Measurements from ENCODE around the gene DHX32. TPM values are rescaled to one million over a fixed set of nuclear protein-coding genes. Genes with fewer than 3 reads are reported as not detected.
"Not testable (repeated sequence)": the region's sequence is repeated elsewhere in the genome, so short reads cannot be mapped to it uniquely, and the experiment has no call there.

Gene DHX32
- total RNA-seq (2012; rRNA removed), result 29.2 and 29.5 TPM in 2 replicates

DNA sequence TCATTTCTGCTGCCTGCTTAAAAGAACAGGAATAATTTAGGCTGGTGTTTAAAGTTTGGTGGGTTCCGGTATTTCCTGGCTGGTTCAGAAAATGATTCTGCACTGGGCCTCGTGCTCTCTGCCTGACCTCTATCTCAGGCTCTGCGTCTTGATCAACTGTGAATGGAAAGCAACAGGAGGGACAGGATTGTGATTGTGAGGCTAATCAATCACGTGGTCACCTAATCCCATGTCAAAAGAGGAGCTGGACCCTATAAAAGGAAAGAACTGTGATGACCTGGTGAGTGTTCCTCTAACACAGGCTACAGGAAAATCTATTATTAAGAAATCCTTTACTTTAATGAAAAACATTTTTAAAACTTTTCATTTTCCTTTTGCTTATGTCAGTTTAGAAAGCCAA, at the start of gene DHX32:
Gene DHX32, minus strand, starts transcription at position 101 of the 400 bp plus-strand sequence. CDS start 468 bp downstream, outside the sequence.
- peaks cover 13% of the 10 kb centered on the region for H3K4me1 ChIP-seq (ENCODE audit: control insufficient read depth, insufficient read depth, low read length)
- H3K9me3 ChIP-seq (replicated peaks; ENCODE audit: low read length), result peaks cover under 1% of the 10 kb centered on the region
- no peak within 1 kb of the TSS for H3K4me2 ChIP-seq (ENCODE audit: low read length)
- H3K36me3 ChIP-seq (ENCODE audit: insufficient read depth, low read length), result peaks cover 12% of the 10 kb centered on the region
- no peak within 1 kb of the TSS for H3K9ac ChIP-seq (ENCODE audit: low read depth, low read length)
- H3K27me3 ChIP-seq (ENCODE audit: control insufficient read depth, insufficient read depth, low read length), result no peaks in the 10 kb centered on the region
- no peak within 1 kb of the TSS for H3K4me3 ChIP-seq (ENCODE audit: low read length)

- Histone ChIP-seq H3K27me3 (ENCODE audit: control insufficient read depth, insufficient read depth, low read length) (no peaks in the 10 kb centered on the region), H3K4me1 (ENCODE audit: control insufficient read depth, insufficient read depth, low read length) (no peaks in the 10 kb centered on the region), H3K4me3 (ENCODE audit: low read length) (no peak overlapping the region), H3K9ac (ENCODE audit: low read depth, low read length) (no peak overlapping the region), H3K36me3 (ENCODE audit: insufficient read depth, low read length) (no peaks in the 10 kb centered on the region), H3K9me3 (replicated peaks; ENCODE audit: low read length) (no peaks in the 10 kb centered on the region), H3K4me2 (ENCODE audit: low read length) (no peak overlapping the region)
These were observed 48.5 kb upstream of the DHX32 start for GRCh38 chr10:125929618-125930017.

DNA sequence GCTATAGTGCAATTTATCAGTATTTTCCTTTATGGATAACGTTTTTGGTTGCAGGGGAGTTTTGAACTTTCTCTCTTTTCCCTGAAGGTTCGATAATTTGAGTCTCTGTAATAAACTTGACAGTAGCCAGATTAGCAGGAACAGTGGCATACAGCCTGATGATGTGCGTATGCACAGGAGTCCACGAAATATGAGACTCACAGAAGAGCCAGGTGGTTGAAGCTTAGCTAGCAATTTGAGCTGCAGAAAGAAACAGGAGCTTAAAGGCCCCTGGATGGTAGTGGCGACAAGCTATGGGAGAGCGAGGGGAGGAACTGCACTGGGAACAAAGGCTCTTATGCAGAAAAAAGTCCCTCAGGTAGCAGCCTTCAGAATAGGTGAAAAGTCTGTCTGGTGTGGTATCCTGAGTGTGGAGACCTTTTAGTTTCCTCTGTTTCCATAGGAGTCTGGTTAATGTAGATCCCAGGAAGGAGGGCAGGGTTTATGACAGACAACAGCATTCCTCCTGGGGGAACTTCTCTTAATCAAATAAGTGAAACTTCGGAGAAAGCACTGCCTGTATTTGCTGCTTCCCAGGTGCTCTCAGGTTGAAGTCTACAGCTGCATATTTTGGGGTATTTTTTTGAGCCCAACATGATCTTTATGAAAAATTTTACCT, 48.0 kb upstream of the DHX32 start:
- Histone ChIP-seq H3K36me3 (ENCODE audit: insufficient read depth, low read length) (no peaks in the 10 kb centered on the region), H3K4me3 (ENCODE audit: low read length) (no peak overlapping the region), H3K9me3 (replicated peaks; ENCODE audit: low read length) (no peaks in the 10 kb centered on the region), H3K9ac (ENCODE audit: low read depth, low read length) (no peak overlapping the region), H3K4me1 (ENCODE audit: control insufficient read depth, insufficient read depth, low read length) (no peaks in the 10 kb centered on the region), H3K4me2 (ENCODE audit: low read length) (no peak overlapping the region), H3K27me3 (ENCODE audit: control insufficient read depth, insufficient read depth, low read length) (no peaks in the 10 kb centered on the region)

GRCh38 chr10:125927265-125927664, 46.2 kb upstream of the DHX32 start:
- H3K4me1 ChIP-seq (ENCODE audit: control insufficient read depth, insufficient read depth, low read length); H3K4me2 ChIP-seq (ENCODE audit: low read length); H3K27me3 ChIP-seq (ENCODE audit: control insufficient read depth, insufficient read depth, low read length); H3K36me3 ChIP-seq (ENCODE audit: insufficient read depth, low read length); H3K9me3 ChIP-seq (replicated peaks; ENCODE audit: low read length); H3K4me3 ChIP-seq (ENCODE audit: low read length); H3K9ac ChIP-seq (ENCODE audit: low read depth, low read length): not testable (repeated sequence)

DNA sequence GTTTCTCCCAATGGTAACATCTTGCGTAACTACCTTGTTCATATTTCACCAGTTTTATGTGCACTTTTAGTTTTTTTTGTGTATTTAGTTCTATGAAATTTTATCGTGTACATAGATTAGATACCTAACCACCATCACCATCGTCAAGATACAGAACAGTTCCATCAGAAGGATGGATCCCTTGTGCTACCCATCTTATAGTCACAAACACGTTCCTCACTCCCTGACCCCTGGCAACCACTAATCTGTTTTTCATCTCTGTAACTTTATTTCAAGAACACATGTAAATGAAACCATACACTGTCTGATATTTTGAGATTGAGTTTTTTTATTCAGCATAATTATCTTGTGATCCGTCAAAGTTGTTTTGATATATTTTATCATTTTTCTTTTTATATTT, 45.2 kb upstream of the DHX32 start:
- no peak overlapping the region for H3K4me2 ChIP-seq (ENCODE audit: low read length)
- no peaks in the 10 kb centered on the region for H3K9me3 ChIP-seq (replicated peaks; ENCODE audit: low read length)
- no peaks in the 10 kb centered on the region for H3K4me1 ChIP-seq (ENCODE audit: control insufficient read depth, insufficient read depth, low read length)
- H3K4me3 ChIP-seq (ENCODE audit: low read length), result no peak overlapping the region
- no peaks in the 10 kb centered on the region for H3K36me3 ChIP-seq (ENCODE audit: insufficient read depth, low read length)
- H3K27me3 ChIP-seq (ENCODE audit: control insufficient read depth, insufficient read depth, low read length), result no peaks in the 10 kb centered on the region
- H3K9ac ChIP-seq (ENCODE audit: low read depth, low read length), result no peak overlapping the region

- no peaks in the 10 kb centered on the region for H3K9me3 ChIP-seq (replicated peaks; ENCODE audit: low read length)
- no peak overlapping the region for H3K4me2 ChIP-seq (ENCODE audit: low read length)
These were observed 44.3 kb upstream of the DHX32 start for GRCh38 chr10:125925262-125925834.

DNA sequence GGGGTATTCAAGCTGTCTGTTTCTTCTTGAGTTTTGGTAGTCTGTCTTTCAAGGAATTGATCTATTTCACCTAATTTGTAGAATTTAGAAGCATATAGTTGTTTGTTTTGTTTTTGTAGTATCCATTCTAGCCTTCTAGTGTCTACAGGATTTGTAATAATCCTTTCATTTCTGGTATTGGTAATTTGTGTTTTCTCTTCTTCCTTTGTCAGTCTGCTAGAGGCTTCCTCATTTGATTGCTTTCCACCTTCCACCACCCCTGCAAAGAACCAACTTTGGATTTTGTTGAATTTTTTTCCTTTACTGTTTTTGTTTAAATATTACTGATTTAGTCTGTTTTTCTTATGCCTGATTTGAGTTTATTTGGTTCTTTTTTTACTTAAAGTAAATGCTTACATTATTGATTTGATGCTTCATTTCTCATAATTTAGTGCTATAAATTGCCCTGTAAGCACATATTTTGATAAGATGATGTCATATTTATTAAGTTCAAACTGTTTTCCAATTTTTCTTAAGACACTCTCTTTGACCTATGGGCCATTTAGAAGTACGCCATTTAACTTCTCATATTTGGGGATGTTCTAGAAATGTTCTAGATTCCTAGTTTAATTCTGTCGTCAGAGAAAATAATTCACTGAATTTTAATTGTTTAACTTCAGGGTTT, 40.7 kb upstream of the DHX32 start:
- H3K9ac ChIP-seq (ENCODE audit: low read depth, low read length); H3K4me3 ChIP-seq (ENCODE audit: low read length); H3K4me2 ChIP-seq (ENCODE audit: low read length); H3K36me3 ChIP-seq (ENCODE audit: insufficient read depth, low read length); H3K4me1 ChIP-seq (ENCODE audit: control insufficient read depth, insufficient read depth, low read length); H3K27me3 ChIP-seq (ENCODE audit: control insufficient read depth, insufficient read depth, low read length); H3K9me3 ChIP-seq (replicated peaks; ENCODE audit: low read length): not testable (repeated sequence)

More at GRCh38 chr10:125925262-125925834, 44.3 kb upstream of the DHX32 start:
- Histone ChIP-seq H3K36me3 (ENCODE audit: insufficient read depth, low read length) (no peaks in the 10 kb centered on the region), H3K27me3 (ENCODE audit: control insufficient read depth, insufficient read depth, low read length) (no peaks in the 10 kb centered on the region), H3K9ac (ENCODE audit: low read depth, low read length) (no peak overlapping the region), H3K4me3 (ENCODE audit: low read length) (no peak overlapping the region), H3K4me1 (ENCODE audit: control insufficient read depth, insufficient read depth, low read length) (no peaks in the 10 kb centered on the region)

GRCh38 chr10:125917704-125918361, 36.7 kb upstream of the DHX32 start:
- not testable (repeated sequence) for H3K9ac ChIP-seq (ENCODE audit: low read depth, low read length); H3K4me2 ChIP-seq (ENCODE audit: low read length); H3K9me3 ChIP-seq (replicated peaks; ENCODE audit: low read length); H3K27me3 ChIP-seq (ENCODE audit: control insufficient read depth, insufficient read depth, low read length); H3K36me3 ChIP-seq (ENCODE audit: insufficient read depth, low read length); H3K4me1 ChIP-seq (ENCODE audit: control insufficient read depth, insufficient read depth, low read length); H3K4me3 ChIP-seq (ENCODE audit: low read length)

- no peak overlapping the region for H3K9ac ChIP-seq (ENCODE audit: low read depth, low read length)
- no peaks in the 10 kb centered on the region for H3K27me3 ChIP-seq (ENCODE audit: control insufficient read depth, insufficient read depth, low read length)
- no peaks in the 10 kb centered on the region for H3K36me3 ChIP-seq (ENCODE audit: insufficient read depth, low read length)
- H3K4me3 ChIP-seq (ENCODE audit: low read length), result no peak overlapping the region
- H3K4me2 ChIP-seq (ENCODE audit: low read length), result no peak overlapping the region
- no peaks in the 10 kb centered on the region for H3K9me3 ChIP-seq (replicated peaks; ENCODE audit: low read length)
- H3K4me1 ChIP-seq (ENCODE audit: control insufficient read depth, insufficient read depth, low read length), result no peaks in the 10 kb centered on the region
These were observed 35.9 kb upstream of the DHX32 start for GRCh38 chr10:125916977-125917376.

DNA sequence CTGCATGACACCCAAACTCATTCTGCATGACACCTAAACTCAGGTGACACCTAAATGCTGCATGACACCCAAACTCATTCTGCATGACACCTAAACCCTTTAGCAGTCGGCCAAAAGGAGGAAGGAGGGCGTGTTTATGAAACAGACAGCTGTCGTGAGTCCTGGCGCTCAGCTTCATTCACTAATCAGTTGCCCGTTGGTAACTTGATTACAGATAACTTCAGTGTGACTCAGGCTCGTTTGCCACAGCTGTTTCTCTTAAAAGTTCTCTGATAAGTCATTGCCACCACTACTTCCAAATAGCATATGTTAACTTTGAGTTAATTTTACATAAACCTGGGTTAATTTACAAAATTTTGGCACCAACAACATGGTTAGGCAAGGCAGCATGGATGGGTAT, 32.2 kb upstream of the DHX32 start:
- H3K4me3 ChIP-seq (ENCODE audit: low read length); H3K9ac ChIP-seq (ENCODE audit: low read depth, low read length); H3K36me3 ChIP-seq (ENCODE audit: insufficient read depth, low read length); H3K27me3 ChIP-seq (ENCODE audit: control insufficient read depth, insufficient read depth, low read length); H3K9me3 ChIP-seq (replicated peaks; ENCODE audit: low read length); H3K4me1 ChIP-seq (ENCODE audit: control insufficient read depth, insufficient read depth, low read length); H3K4me2 ChIP-seq (ENCODE audit: low read length): not testable (repeated sequence)

GRCh38 chr10:125911990-125912389, 30.9 kb upstream of the DHX32 start:
- Histone ChIP-seq H3K36me3 (ENCODE audit: insufficient read depth, low read length) (no peaks in the 10 kb centered on the region), H3K9me3 (replicated peaks; ENCODE audit: low read length) (no peaks in the 10 kb centered on the region), H3K4me3 (ENCODE audit: low read length) (no peak overlapping the region), H3K9ac (ENCODE audit: low read depth, low read length) (no peak overlapping the region), H3K27me3 (ENCODE audit: control insufficient read depth, insufficient read depth, low read length) (no peaks in the 10 kb centered on the region), H3K4me1 (ENCODE audit: control insufficient read depth, insufficient read depth, low read length) (no peaks in the 10 kb centered on the region), H3K4me2 (ENCODE audit: low read length) (no peak overlapping the region)
